ENCODE results near the gene FGF22. TPM values are rescaled to one million over a fixed set of nuclear protein-coding genes. Genes with fewer than 3 reads are reported as not detected.
"Not testable (repeated sequence)": the region's sequence is repeated elsewhere in the genome, so short reads cannot be mapped to it uniquely, and the experiment has no call there.

The FGF22 gene
- total RNA-seq, 2 experiments from 2014 or later = 0.48 TPM; not detected in 1

DNA sequence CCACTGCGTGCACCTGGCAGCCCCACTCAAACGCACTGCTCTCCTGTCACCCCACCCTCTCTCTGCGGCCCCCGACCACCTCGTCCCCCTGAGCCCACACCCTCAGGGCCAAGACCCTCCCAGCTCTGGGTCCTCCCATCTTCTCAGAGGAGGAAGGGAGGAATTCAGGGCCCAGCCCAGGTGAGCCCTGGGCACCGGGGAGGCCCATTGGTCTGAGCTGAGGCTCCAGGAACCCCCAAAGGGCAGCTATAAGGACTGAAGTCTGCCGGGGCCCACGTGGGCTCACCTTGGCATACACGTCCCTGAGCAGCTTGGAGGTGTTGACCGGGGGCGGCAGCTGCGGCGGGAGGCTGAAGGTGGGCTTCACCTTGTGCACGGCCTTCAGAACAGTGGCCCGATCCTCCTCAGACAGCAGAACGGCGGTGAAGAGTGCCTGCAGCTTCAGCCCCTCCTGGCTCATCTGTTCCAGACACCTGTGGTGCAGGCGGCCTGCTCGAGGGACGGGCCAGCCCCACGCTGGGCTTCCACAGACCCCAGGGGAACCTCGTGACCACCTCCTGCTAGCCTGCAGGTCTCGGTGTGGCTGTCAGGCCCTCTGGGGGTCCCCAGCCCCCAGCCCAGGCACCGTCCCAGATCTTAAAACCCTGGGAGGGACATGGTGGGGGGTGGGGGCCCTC lies 15.1 kb upstream of the FGF22 start:
- Histone ChIP-seq H3K4me3 (ENCODE audit: low read depth, low read length, poor library complexity, severe bottlenecking) (no peak overlapping the region), H3K36me3 (ENCODE audit: insufficient read depth, low read length) (peaks cover 78% of the 10 kb centered on the region), H3K4me1 (ENCODE audit: insufficient read depth, low read length, poor library complexity, severe bottlenecking) (no peaks in the 10 kb centered on the region), H4K20me1 (ENCODE audit: insufficient read depth, low read length) (no peaks in the 10 kb centered on the region), H3K9me3 (ENCODE audit: low read length) (no peaks in the 10 kb centered on the region), H3K9me2 (ENCODE audit: insufficient read depth, low read length) (no peaks in the 10 kb centered on the region), H3K4me2 (ENCODE audit: low read length) (no peak overlapping the region), H3K79me2 (ENCODE audit: insufficient read depth, low read depth, low read length) (peaks cover 13% of the 10 kb centered on the region; the same call in 1 of the 2 replicates), H2AFZ (ENCODE audit: low read length) (no peak overlapping the region), H3K27ac (ENCODE audit: low read depth, low read length, poor library complexity, severe bottlenecking) (no peak overlapping the region)
- intact Hi-C loops (cut with micrococcal nuclease; ENCODE audit: unreplicated experiment) = no loop called here
- POLR2A ChIA-PET = no interaction called here
- no peak for TF ChIP-seq EZH2phosphoT487 (IDR thresholded peaks at IDR 0.05; ENCODE audit: borderline replicate concordance, low read depth, low read length)
- TF ChIP-seq CTCF (conservative IDR thresholded peaks at IDR 0.05; ENCODE audit: low read length) = no peak
- BruUV-seq (replicated peaks) = no TSS peak
- CTCF ChIA-PET (ENCODE audit: unreplicated experiment) = interaction anchor here (0.6 kb wide), 1 partner anchor 95 kb away, joined by 3 read pairs; no protein-coding TSS in a partner anchor
- DNase-seq (ENCODE audit: low spot score) = no peak

GRCh38 chr19:625257-625656 lies 14.4 kb upstream of the FGF22 start:
- Histone ChIP-seq H3K4me3 (ENCODE audit: low read depth, low read length, poor library complexity, severe bottlenecking) (no peak overlapping the region), H3K36me3 (ENCODE audit: insufficient read depth, low read length) (peaks cover 77% of the 10 kb centered on the region), H3K27ac (ENCODE audit: low read depth, low read length, poor library complexity, severe bottlenecking) (no peak overlapping the region), H2AFZ (ENCODE audit: low read length) (no peak overlapping the region), H3K79me2 (ENCODE audit: insufficient read depth, low read depth, low read length) (peaks cover 13% of the 10 kb centered on the region; the same call in 1 of the 2 replicates), H3K9me2 (ENCODE audit: insufficient read depth, low read length) (no peaks in the 10 kb centered on the region), H3K9me3 (ENCODE audit: low read length) (no peaks in the 10 kb centered on the region), H3K4me2 (ENCODE audit: low read length) (no peak overlapping the region), H4K20me1 (ENCODE audit: insufficient read depth, low read length) (no peaks in the 10 kb centered on the region), H3K4me1 (ENCODE audit: insufficient read depth, low read length, poor library complexity, severe bottlenecking) (no peaks in the 10 kb centered on the region)
- no peak for DNase-seq (ENCODE audit: low spot score)
- intact Hi-C loops (cut with micrococcal nuclease; ENCODE audit: unreplicated experiment) = no loop called here
- ChIA-PET POLR2A (no interaction called here), CTCF (ENCODE audit: unreplicated experiment) (no interaction called here)
- BruUV-seq (replicated peaks) = no TSS peak
- TF ChIP-seq CTCF (conservative IDR thresholded peaks at IDR 0.05; ENCODE audit: low read length) (no peak), EZH2phosphoT487 (IDR thresholded peaks at IDR 0.05; ENCODE audit: borderline replicate concordance, low read depth, low read length) (no peak)

- H3K4me1 ChIP-seq (ENCODE audit: insufficient read depth, low read length, poor library complexity, severe bottlenecking); H4K20me1 ChIP-seq (ENCODE audit: insufficient read depth, low read length); H3K9me2 ChIP-seq (ENCODE audit: insufficient read depth, low read length); intact Hi-C loops (cut with micrococcal nuclease; ENCODE audit: unreplicated experiment); H3K4me3 ChIP-seq (ENCODE audit: low read depth, low read length, poor library complexity, severe bottlenecking); H3K4me2 ChIP-seq (ENCODE audit: low read length); POLR2A ChIA-PET; DNase-seq (ENCODE audit: low spot score); CTCF ChIA-PET (ENCODE audit: unreplicated experiment); H3K27ac ChIP-seq (ENCODE audit: low read depth, low read length, poor library complexity, severe bottlenecking); H3K9me3 ChIP-seq (ENCODE audit: low read length); BruUV-seq (replicated peaks); H2AFZ ChIP-seq (ENCODE audit: low read length): not testable (repeated sequence)
- H3K36me3 ChIP-seq (ENCODE audit: insufficient read depth, low read length) = peaks cover 85% of the 10 kb centered on the region
- H3K79me2 ChIP-seq (ENCODE audit: insufficient read depth, low read depth, low read length) = peaks cover 23% of the 10 kb centered on the region; the same call in 1 of the 2 replicates
These were observed 13.1 kb upstream of the FGF22 start for GRCh38 chr19:626566-626965.

All from OCI-LY7 (cell line).